ENCODE measurements around the gene SLC13A1. TPM values are rescaled to one million over a fixed set of nuclear protein-coding genes. Genes with fewer than 3 reads are reported as not detected.

The SLC13A1 gene
- total and polyA plus RNA-seq, 10 of the 15 experiments (the other 5 are each of a cell fraction or from before 2014, with no cell fraction given) = 0.10 TPM; not detected in 9

DNA sequence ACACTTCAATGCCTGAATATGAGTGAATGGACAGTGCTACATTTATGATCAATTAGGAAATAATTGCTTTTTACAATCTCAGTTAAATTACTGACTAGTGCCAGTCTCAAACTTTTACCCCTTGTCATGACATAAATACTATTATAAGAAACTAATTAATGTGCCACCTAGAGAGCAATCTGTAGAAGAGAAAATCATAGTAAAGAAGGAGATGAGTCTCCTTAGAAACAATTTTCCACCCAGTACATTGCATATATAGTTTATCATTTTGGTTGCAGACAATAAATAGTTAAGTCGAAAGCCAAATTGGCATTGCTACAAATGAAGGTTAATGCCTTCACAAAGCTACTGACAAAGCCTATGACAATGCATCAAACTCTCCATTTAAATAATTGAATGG is 68.6 kb downstream of the SLC13A1 start:
- WGBS (ENCODE audit: insufficient coverage, insufficient replicate concordance, low lambda C conversion rate, missing lambda C conversion rate) = 28% methylated on average over 1 of the region's 1 CpG
- in situ Hi-C loops (cut with MboI) = no loop called here
- Histone ChIP-seq H3K27ac (ENCODE audit: control insufficient read depth, insufficient read depth) (no peak overlapping the region), H3K4me3 (no peak overlapping the region), H3K9ac (ENCODE audit: control insufficient read depth, insufficient read depth, low read length) (no peak overlapping the region), H3K79me2 (ENCODE audit: control insufficient read depth, insufficient read depth, low read length) (no peaks in the 10 kb centered on the region), H2AFZ (ENCODE audit: control insufficient read depth, low read depth, low read length) (no peak overlapping the region), H3K27me3 (replicated peaks in 1 of 2; ENCODE audit: control insufficient read depth in 2 of 2, insufficient read depth in 2 of 2, low read length in 1 of 2) (no peaks in the 10 kb centered on the region), H3K9me3 (replicated peaks; ENCODE audit: control insufficient read depth, insufficient read depth, low read length) (no peaks in the 10 kb centered on the region), H3K4me1 (ENCODE audit: control insufficient read depth, insufficient read depth, low read length) (no peaks in the 10 kb centered on the region), H4K20me1 (ENCODE audit: control insufficient read depth, insufficient read depth) (no peaks in the 10 kb centered on the region), H3K36me3 (ENCODE audit: control insufficient read depth in 2 of 2, insufficient read depth in 2 of 2, low read length in 1 of 2) (no peaks in the 10 kb centered on the region), H3K4me2 (ENCODE audit: control insufficient read depth, insufficient read depth) (no peak overlapping the region)
- TF ChIP-seq FOXM1 (IDR thresholded peaks at IDR 0.05; ENCODE audit: low read depth, low read length) (no peak), CREM (IDR thresholded peaks at IDR 0.05; ENCODE audit: low read depth) (no peak), CHD4 (IDR thresholded peaks at IDR 0.05) (no peak), RUNX3 (IDR thresholded peaks at IDR 0.05; ENCODE audit: low read length) (no peak), NR2C1 (IDR thresholded peaks at IDR 0.05) (no peak), NRF1 (conservative IDR thresholded peaks at IDR 0.05; ENCODE audit: low read depth, low read length) (no peak), POLR2AphosphoS2 (IDR thresholded peaks at IDR 0.05; ENCODE audit: low read depth, low read length) (no peak), HDAC6 (IDR thresholded peaks at IDR 0.05; ENCODE audit: unreplicated experiment) (no peak), ZBED1 (IDR thresholded peaks at IDR 0.05; ENCODE audit: borderline replicate concordance) (no peak), RAD51 (IDR thresholded peaks at IDR 0.05) (no peak), EED (IDR thresholded peaks at IDR 0.05; ENCODE audit: low read depth) (no peak), ZSCAN29 (IDR thresholded peaks at IDR 0.05) (no peak), BRCA1 (IDR thresholded peaks at IDR 0.05; ENCODE audit: low read depth, low read length) (no peak), PAX8 (IDR thresholded peaks at IDR 0.05) (no peak), SUPT20H (IDR thresholded peaks at IDR 0.05; ENCODE audit: borderline replicate concordance, control insufficient read depth, low read depth, low read length) (no peak), NFXL1 (IDR thresholded peaks at IDR 0.05; ENCODE audit: borderline replicate concordance) (no peak)
- TF ChIP-seq, protein P1, sequence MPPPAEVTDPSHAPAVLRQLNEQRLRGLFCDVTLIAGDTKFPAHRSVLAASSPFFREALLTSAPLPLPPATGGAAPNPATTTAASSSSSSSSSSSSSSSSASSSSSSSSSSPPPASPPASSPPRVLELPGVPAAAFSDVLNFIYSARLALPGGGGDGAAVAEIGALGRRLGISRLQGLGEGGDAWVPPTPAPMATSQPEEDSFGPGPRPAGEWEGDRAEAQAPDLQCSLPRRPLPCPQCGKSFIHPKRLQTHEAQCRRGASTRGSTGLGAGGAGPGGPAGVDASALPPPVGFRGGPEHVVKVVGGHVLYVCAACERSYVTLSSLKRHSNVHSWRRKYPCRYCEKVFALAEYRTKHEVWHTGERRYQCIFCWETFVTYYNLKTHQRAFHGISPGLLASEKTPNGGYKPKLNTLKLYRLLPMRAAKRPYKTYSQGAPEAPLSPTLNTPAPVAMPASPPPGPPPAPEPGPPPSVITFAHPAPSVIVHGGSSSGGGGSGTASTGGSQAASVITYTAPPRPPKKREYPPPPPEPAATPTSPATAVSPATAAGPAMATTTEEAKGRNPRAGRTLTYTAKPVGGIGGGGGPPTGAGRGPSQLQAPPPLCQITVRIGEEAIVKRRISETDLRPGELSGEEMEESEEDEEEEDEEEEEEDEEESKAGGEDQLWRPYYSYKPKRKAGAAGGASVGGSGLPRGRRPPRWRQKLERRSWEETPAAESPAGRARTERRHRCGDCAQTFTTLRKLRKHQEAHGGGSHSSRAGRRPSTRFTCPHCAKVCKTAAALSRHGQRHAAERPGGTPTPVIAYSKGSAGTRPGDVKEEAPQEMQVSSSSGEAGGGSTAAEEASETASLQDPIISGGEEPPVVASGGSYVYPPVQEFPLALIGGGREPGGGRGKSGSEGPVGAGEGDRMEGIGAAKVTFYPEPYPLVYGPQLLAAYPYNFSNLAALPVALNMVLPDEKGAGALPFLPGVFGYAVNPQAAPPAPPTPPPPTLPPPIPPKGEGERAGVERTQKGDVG (CRISPR knock-in tag; IDR thresholded peaks at IDR 0.05) = no peak
- TF ChIP-seq, protein P2, sequence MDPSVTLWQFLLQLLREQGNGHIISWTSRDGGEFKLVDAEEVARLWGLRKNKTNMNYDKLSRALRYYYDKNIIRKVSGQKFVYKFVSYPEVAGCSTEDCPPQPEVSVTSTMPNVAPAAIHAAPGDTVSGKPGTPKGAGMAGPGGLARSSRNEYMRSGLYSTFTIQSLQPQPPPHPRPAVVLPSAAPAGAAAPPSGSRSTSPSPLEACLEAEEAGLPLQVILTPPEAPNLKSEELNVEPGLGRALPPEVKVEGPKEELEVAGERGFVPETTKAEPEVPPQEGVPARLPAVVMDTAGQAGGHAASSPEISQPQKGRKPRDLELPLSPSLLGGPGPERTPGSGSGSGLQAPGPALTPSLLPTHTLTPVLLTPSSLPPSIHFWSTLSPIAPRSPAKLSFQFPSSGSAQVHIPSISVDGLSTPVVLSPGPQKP (IDR thresholded peaks at IDR 0.05; ENCODE audit: low read depth, low read length) = no peak
- ATAC-seq (peak; percentile 31; the same call in 1 of the 3 replicates), DNase-seq (ENCODE audit: low read depth, low spot score) (no peak), FAIRE-seq (no peak)
- POLR2A ChIA-PET = no interaction called here
- intact Hi-C loops (cut with micrococcal nuclease; ENCODE audit: unreplicated experiment) = no loop called here
- SMC1A ChIA-PET (ENCODE audit: uncharacterized antibody, unreplicated experiment) = interaction anchor here (0.6 to 1.5 kb wide), 5 partner anchors 8 to 580 kb away, joined by 3 to 5 read pairs (median 3); no protein-coding TSS in a partner anchor
- BruUV-seq (replicated peaks) = no TSS peak
- RAD21 ChIA-PET (ENCODE audit: unreplicated experiment) = interaction anchor here (1.2 to 1.9 kb wide), 3 partner anchors 61 to 328 kb away, joined by 4 to 6 read pairs (median 5); no protein-coding TSS in a partner anchor
- CTCF ChIA-PET = interaction anchor here (0.8 to 2.1 kb wide), 12 partner anchors 9 to 514 kb away, joined by 3 to 10 read pairs (median 3); no protein-coding TSS in a partner anchor

Data from GM12878 (cell line).